GM18505 (cell line): ENCODE data around the gene NEMF.

ENCODE experiments used
- ATAC-seq: cut with Tn5 transposase; IDR thresholded peaks from one replicate; pipeline ENCODE4 v1.9.1; 2021; ENCODE audit not compliant: unreplicated experiment
- POLR2A ChIP-seq: IDR thresholded peaks from 4 replicates; pipeline ENCODE4 v1.6.1; 2011; ENCODE audit warnings: borderline replicate concordance; ENCODE audit not compliant: insufficient read depth, insufficient read length; ENCODE audit errors: extremely low read depth

Gene NEMF

GRCh38 chr14:49732896-49733295 is 119.7 kb downstream of the NEMF start:
- no peak for TF ChIP-seq POLR2A
- no peak for ATAC-seq
